H7 (cell line): ENCODE data around the gene CFDP1. TPM values are rescaled to one million over a fixed set of nuclear protein-coding genes. Genes with fewer than 3 reads are reported as not detected.
A peak's percentile ranks its signal among the peaks of the same experiment; 100 is the strongest.

Source experiments
- DNase-seq: peaks from one replicate; pipeline ENCODE4 v3.0.0; 2012
- H3K27me3 ChIP-seq: 2 replicates; pipeline ENCODE4 v1.6.0; 2011; ENCODE audit warnings: mild to moderate bottlenecking, low read length; ENCODE audit not compliant: control insufficient read depth, insufficient read depth
- H3K36me3 ChIP-seq: replicated peaks from 2 replicates; pipeline ENCODE4 v1.5.1; 2011; ENCODE audit warnings: low read length; ENCODE audit not compliant: control insufficient read depth, insufficient read depth
- H3K4me3 ChIP-seq: 2 replicates; pipeline ENCODE4 v1.5.1; 2011; ENCODE audit warnings: low read depth, mild to moderate bottlenecking, control low read depth, low read length, moderate library complexity; ENCODE audit not compliant: insufficient read depth
- total RNA-seq: library from RNA; depleted of rRNA; stranded (reverse); fragments of >200 nt; shearing (Covaris generic); gene quantifications from 2 replicates; pipeline ENCODE4 v1.2.3, GENCODE V29; 2014

CFDP1 gene
- total RNA-seq, 1 experiment from 2014 or later, result 36.0 TPM

DNA sequence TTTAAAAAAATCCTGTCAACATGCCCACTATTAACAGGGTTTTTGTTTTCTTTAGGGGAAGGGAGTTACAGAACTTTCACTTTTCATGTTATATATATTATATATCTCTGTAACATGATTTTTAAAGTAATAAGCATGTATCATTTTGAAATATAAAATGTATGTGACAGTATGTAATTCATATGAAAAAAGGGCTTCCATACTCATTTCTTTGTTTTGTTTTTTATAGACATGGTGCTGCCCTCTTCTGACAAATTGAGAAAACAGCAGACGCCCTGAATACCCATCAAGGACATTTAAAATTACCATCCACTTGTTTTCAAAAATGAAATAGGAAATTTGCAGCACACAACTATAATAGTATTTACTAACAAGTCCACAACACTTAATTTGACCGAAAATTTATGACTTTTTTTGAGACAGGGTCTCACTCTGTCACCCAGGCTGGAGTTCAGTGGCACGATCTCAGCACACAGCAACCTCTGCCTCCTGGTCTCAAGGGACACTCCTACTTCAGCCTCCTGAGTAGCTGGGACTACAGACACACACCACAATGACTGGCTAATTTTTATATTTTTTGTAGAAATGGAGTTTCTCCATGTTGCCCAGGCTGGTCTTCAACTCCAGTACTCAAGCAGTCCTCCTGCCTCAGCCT lies 30.4 kb downstream of the CFDP1 start:
- Histone ChIP-seq H3K36me3 (peaks cover 2% of the 10 kb centered on the region), H3K27me3 (no peaks in the 10 kb centered on the region), H3K4me3 (no peak overlapping the region)
- DNase-seq, result peak; percentile 50

- Histone ChIP-seq H3K36me3 (peaks cover 2% of the 10 kb centered on the region), H3K27me3 (no peaks in the 10 kb centered on the region), H3K4me3 (no peak overlapping the region)
- no peak for DNase-seq
Measured at GRCh38 chr16:75402159-75402820, 31.0 kb downstream of the CFDP1 start.

DNA sequence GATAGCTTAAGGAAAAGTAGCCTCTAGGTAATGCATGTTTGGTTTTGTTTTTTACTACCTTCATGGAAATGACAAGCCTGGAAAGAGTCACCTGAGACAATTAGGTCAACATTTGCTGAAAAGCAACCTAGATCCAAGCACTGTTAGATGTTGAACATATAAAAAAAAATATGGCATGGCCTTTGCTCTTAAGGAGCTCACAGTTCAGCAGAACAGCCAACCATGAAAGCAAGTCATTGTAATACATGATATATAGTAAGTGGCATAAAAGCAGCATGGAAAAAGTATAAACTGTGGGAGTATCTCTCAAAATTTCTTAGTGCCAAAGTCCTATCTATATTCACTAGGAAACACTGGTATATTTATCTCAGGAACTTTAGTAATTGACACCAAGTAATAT lies 31.6 kb downstream of the CFDP1 start:
- Histone ChIP-seq H3K27me3 (no peaks in the 10 kb centered on the region), H3K36me3 (peaks cover 2% of the 10 kb centered on the region), H3K4me3 (no peak overlapping the region)
- DNase-seq, result no peak

DNA sequence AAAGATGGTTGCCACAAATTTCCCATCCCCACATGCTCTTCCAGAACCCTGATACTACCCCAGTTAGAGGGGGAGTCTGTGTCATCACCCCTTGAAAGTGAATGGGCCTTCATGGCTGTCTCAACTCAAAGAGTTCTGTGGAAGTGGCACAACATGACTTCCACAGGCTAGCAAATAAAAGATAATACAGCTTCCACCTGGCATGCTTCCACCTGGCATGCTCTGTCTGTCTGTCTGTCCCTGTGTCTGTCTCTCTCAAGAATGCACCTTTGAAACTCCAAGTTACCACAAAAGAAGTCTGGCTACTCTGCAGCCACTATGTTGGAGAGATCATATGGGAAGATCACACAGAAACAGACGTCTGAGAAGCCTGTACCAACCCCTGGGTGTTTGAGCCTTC lies 35.0 kb downstream of the CFDP1 start:
- DNase-seq, result no peak
- no peak overlapping the region for H3K4me3 ChIP-seq
- H3K27me3 ChIP-seq, result no peaks in the 10 kb centered on the region
- H3K36me3 ChIP-seq, result peaks cover 8% of the 10 kb centered on the region

DNA sequence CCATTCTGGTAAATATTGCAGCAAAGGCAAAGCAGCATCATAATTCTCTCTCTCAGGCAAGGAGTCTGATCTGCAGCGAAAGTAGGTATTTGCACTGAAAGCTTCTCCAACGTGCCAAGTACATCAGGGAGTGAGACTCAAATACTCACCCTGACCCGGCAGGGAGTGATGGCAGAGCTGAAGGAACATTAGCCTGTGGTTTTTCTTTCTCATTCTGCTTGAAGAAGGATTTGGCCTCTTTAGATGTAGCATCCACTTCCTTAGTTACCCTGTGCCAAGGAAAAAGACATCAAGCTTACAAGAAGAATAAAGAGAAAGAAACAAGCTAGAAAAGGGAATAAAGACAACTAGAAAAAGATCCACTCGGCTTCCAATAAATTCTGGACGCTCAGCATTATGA lies 38.4 kb downstream of the CFDP1 start:
- no peak for DNase-seq
- Histone ChIP-seq H3K27me3 (no peaks in the 10 kb centered on the region), H3K36me3 (peaks cover 13% of the 10 kb centered on the region), H3K4me3 (no peak overlapping the region)

- H3K36me3 ChIP-seq, result peaks cover 13% of the 10 kb centered on the region
- H3K4me3 ChIP-seq, result no peak overlapping the region
- H3K27me3 ChIP-seq, result no peaks in the 10 kb centered on the region
- no peak for DNase-seq
Measured at GRCh38 chr16:75392906-75393305, 40.4 kb downstream of the CFDP1 start.

GRCh38 chr16:75390926-75391653 lies 42.2 kb downstream of the CFDP1 start:
- Histone ChIP-seq H3K36me3 (peaks cover 13% of the 10 kb centered on the region), H3K27me3 (no peaks in the 10 kb centered on the region), H3K4me3 (no peak overlapping the region)
- DNase-seq, result no peak

GRCh38 chr16:75389096-75389690 lies 44.1 kb downstream of the CFDP1 start:
- H3K36me3 ChIP-seq, result peaks cover 9% of the 10 kb centered on the region
- H3K27me3 ChIP-seq, result no peaks in the 10 kb centered on the region
- DNase-seq, result no peak
- no peak overlapping the region for H3K4me3 ChIP-seq

GRCh38 chr16:75387951-75388350 lies 45.4 kb downstream of the CFDP1 start:
- Histone ChIP-seq H3K27me3 (no peaks in the 10 kb centered on the region), H3K4me3 (no peak overlapping the region), H3K36me3 (peaks cover 5% of the 10 kb centered on the region)
- no peak for DNase-seq

- H3K36me3 ChIP-seq, result peaks cover 2% of the 10 kb centered on the region
- H3K27me3 ChIP-seq, result no peaks in the 10 kb centered on the region
- no peak overlapping the region for H3K4me3 ChIP-seq
- DNase-seq, result peak; percentile 51
Measured at GRCh38 chr16:75385507-75386152, 47.7 kb downstream of the CFDP1 start.

- no peaks in the 10 kb centered on the region; the same call in 1 of the 2 replicates for H3K36me3 ChIP-seq
- H3K27me3 ChIP-seq, result no peaks in the 10 kb centered on the region
- DNase-seq, result no peak
- no peak overlapping the region for H3K4me3 ChIP-seq
Measured at GRCh38 chr16:75383141-75383540, 50.2 kb downstream of the CFDP1 start.

GRCh38 chr16:75382611-75383010 lies 50.7 kb downstream of the CFDP1 start:
- H3K4me3 ChIP-seq, result no peak overlapping the region

GRCh38 chr16:75380870-75381269 lies 52.4 kb downstream of the CFDP1 start:
- no peaks in the 10 kb centered on the region for H3K27me3 ChIP-seq
- H3K36me3 ChIP-seq, result no peaks in the 10 kb centered on the region
- DNase-seq, result no peak
- no peak overlapping the region for H3K4me3 ChIP-seq

More at GRCh38 chr16:75382611-75383010, 50.7 kb downstream of the CFDP1 start:
- no peaks in the 10 kb centered on the region for H3K27me3 ChIP-seq
- H3K36me3 ChIP-seq, result no peaks in the 10 kb centered on the region; the same call in 1 of the 2 replicates
- DNase-seq, result no peak
